GM21526 (cell line): Measurements from ENCODE around the gene LEPR.
A peak's percentile ranks its signal among the peaks of the same experiment; 100 is the strongest.
"Not testable (repeated sequence)": the region's sequence is repeated elsewhere in the genome, so short reads cannot be mapped to it uniquely, and the experiment has no call there.

ENCODE experiments used
- ATAC-seq: cut with Tn5 transposase; IDR thresholded peaks from one replicate; pipeline ENCODE4 v1.9.1; 2021; ENCODE audit warnings: moderate library complexity; ENCODE audit not compliant: unreplicated experiment, low FRiP score

Gene LEPR

GRCh38 chr1:65434255-65434654 is 13.8 kb downstream of the LEPR start:
- no peak for ATAC-seq

DNA sequence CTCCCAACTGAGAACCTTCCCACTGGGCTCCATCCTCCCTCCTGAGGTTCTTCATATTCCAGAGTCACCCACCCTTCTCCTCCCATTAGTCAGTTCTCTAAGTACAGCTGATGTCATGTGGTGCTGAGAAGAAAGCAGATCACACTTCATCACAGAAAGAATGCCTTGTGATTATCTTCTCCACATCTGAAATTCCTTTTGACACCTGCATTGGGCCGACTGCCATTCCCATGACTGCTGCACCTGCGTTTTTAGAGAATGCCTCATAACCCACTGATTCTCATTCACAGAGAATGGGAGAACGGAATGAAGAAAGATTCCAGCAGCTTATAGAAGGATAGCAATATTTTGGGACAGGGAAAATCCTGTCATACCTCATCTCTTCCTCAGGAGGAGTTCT is 14.3 kb downstream of the LEPR start:
- no peak for ATAC-seq

GRCh38 chr1:65435987-65436386 is 15.5 kb downstream of the LEPR start:
- ATAC-seq: no peak

DNA sequence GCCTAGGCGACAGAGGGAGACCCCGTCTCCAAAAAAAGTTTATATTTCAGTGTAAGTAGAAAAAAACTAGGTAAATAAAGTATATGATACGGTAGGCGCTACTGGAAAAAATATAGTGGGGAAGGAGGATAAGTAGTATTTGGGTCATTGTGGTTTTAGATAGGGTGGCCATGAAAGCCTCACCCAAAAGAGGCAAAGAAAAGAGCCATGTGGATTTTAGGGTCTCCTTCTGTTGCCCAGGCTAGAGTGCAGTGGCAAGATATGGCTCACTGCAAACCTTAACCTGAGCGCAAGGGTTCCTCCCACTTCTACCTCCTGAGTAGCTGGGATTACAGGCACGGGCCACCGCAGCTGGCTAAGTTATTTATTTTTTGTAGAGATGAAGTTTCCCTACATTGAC is 17.1 kb downstream of the LEPR start:
- ATAC-seq: no peak

DNA sequence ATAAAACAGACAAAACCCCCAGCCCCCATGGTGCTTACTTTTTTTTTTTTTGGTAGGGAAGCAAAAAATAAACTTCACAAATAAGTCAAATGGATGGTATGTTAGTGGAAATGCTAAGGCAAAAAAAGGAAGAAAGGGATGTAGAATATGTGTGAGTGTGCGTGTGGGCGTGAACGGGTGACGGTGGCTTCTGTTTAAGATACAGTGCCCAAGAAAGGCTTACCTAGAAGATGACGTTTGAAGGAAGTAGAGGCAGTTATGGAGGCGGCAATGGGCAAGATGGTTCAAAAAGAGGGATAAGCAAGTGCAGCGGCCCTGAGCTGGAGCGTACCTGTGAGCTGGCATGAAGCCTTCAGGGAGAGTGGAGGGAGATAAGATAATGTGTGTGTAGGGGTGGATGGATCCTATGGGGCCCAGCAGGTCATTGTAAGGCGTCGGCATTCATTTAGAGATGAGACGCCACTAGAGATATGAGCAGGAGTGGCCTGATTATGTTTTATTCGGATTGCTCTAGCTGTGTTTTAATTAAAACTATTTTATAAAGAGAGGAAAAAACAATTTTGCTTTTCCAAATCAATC is 19.9 kb downstream of the LEPR start:
- no peak for ATAC-seq

DNA sequence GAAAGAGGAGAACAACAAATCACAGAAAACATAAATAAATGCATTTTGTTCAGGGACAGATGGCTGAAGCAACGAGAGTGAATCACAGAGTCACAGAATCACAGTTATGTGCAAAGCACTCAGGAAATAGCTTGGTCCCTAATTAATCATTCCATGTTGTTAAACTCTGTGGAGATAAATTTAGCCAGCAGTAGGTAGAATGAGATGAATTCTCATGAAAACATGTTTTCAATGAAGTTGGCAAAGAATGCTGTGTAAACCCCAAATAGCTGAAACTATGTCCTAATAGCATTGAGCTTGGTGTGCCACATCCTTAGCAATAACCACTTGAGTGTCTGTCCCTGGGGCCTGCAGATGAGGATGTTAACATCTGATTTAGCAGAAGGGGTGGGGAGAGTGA is 20.4 kb downstream of the LEPR start:
- no peak for ATAC-seq

GRCh38 chr1:65441464-65441863 is 21.0 kb downstream of the LEPR start:
- ATAC-seq: no peak

DNA sequence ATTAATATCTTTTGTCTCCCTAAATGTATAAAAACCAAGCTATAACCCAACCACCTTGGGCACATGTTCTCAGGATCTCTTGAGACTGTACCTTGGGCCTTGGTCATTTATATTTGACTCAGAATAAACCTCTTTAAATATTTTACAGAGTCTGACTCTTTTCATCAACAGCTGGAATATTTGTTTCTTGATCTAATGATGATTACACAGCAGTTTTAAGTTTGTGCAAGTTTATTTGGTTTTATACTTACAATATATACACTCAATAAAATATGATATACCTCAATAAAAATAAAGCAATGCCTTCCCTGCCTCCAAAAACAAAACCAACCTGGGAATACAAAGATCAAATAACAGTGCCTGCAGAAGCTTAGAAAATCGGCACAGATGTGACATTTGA is 22.0 kb downstream of the LEPR start:
- ATAC-seq: no peak

DNA sequence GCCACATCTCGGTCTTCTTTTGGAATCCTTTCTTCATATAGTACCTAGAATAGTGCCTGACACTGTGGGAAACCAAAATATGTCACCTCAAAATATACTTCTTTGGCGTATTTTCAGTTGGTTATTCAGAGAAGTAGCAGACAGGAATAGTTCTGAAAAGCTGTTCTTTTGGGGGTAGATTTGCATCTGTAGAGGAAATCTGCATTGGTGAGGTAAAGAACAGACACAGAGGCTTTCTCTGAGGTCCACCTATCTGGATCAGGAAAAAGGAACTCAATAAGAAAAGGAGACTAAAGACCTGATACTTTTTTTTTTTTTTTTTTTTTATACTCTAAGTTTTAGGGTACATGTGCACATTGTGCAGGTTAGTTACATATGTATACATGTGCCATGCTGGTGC is 23.2 kb downstream of the LEPR start:
- no peak for ATAC-seq

DNA sequence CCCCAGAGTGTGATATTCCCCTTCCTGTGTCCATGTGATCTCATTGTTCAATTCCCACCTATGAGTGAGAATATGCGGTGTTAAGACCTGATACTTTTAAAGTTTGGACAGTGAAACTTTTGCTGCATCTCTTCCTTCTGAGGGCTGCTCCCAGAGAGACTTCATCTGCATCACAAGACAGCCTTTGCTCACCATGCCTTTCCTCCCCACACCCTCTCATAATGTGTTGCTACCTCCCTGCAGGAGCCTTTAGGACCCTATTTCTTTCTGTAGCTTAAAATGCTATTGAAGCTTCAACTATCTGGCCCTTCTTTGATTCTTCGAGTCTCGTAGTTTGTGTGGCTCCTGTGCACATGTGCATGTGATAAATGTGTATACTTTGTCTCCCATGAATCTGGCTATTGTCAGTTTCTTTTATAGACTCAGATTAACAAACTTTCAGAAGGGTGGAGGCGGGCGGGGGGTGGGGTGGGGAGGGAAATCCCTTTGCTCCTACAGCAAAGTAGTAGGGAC is 23.7 kb downstream of the LEPR start:
- ATAC-seq: no peak

- ATAC-seq: no peak
Measured at GRCh38 chr1:65445837-65446236, 25.4 kb downstream of the LEPR start.

- no peak for ATAC-seq
Measured at GRCh38 chr1:65449214-65449823, 28.9 kb downstream of the LEPR start.

- ATAC-seq: not testable (repeated sequence)
Measured at GRCh38 chr1:65455678-65456077, 35.2 kb downstream of the LEPR start.

DNA sequence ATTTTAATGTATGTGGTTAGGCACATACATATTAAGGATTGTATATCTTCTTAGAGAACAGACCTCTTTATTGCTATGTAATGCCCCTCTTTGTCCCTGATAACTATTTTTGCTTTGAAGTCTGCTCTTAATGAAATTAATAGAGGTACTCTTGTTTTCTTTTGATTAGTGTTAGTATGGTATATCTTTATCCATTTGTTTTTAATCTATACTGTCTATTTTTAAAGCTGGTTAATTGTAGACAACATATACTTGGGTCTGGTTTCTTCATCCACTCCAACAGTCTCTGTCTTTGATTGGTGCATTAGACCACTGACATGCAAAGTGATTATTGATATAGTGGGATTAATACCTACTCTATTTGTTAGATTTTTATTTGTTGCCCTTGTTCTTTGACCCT is 36.0 kb downstream of the LEPR start:
- no peak for ATAC-seq

DNA sequence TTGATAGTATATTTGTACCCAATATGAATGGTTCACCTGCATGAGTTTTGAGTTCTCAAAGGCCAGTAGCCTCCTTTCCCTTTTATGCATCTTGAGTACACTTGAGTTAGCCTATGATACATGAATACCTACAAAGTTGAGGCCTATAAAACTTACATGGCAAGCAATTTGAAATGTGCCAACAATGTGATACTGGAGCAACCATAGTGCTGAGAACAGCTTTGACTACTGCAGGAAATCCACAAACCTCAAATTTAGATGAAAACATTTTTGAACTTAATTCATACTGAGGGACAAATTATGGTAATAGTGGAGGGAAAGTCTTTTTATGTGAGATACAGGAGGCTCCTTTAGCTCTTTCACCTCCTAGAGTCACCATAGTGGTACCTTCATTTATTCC is 37.4 kb downstream of the LEPR start:
- ATAC-seq: no peak

DNA sequence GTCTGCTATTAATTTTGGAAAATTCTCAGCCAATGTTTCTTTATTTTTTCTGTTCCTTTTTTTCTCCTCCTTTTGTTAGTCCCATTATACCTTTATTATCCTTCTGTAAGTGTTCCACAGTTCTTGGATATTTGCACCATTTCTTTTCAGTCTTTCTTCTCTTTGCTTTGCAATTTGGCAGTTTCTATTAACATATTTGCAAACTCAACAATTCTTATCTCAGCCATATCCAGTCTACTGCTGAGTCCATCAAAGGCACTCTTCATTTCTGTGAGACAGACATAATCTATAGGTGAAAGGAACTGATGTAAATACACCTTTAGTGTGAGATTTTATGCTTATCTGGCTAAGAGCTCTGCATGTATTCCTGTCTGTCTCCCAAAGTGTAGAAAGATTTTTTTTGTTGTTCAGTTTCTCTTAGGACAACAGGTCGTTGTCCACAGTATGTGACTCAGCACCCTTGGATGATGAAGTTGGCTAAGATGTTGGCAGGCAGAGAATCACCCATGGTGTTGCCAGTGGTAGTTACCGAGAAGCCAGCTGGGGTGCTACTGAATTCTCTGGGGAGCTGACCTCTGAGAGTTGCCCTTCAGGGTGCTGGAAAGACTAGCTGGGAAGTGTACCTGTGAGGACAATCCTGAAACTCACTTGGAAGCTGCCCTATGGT is 38.4 kb downstream of the LEPR start:
- peak; percentile 21 for ATAC-seq

DNA sequence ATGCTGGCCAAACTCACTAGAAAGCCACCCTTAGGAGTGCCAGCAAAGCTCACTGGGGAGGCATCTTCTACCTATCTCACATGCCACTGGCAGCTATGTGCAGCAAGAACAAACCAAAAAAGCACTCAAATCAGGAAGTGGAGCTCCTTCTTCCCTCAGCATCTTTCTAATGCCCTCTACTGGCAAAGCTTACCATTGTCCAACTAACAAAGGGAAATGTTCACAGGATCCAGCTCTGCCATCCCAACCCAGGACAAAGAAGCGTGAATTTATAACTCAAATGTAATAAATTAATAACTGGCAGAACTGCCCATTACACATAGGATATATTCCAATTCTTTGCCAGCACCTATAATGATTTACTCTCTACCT is 38.9 kb downstream of the LEPR start:
- peak; percentile 83 for ATAC-seq

DNA sequence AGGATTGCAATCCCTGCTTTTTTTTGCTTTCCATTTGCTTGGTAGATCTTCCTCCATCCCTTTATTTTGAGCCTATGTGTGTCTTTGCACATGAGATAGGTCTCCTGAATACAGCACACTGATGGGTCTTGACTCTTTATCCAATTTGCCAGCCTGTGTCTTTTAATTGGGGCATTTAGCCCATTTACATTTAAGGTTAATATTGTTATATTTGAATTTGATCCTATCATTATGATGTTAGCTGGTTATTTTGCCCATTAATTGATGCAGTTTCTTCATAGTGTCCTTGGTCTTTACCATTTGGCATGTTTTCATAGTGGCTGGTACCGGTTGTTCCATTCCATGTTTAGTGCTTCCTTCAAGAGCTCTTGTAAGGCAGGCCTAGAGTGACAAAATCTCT is 45.4 kb downstream of the LEPR start:
- not testable (repeated sequence) for ATAC-seq

- no peak for ATAC-seq
Measured at GRCh38 chr1:65467536-65467935, 47.1 kb downstream of the LEPR start.

- no peak for ATAC-seq
Measured at GRCh38 chr1:65469126-65469888, 48.8 kb downstream of the LEPR start.

DNA sequence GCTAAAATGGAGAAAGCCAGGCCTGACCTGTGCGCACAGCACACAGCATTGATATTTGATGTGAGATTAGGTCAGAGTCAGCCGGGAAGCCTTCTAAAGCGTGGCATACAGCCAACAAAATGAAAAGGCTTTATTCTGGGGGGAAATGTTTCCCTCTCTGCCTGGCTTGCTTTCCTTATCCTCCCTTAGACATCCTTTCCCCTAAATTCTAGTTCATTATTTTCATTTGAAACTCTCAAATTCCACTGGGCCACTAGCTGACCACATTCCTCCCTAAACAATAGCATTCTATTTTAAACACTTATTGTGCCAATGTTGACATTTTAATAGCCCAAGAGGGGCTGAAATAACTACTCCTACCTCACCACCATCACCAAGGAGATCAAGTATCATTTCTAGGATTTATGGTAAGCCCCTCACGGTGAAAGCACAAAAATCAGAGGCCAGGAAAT is 49.4 kb downstream of the LEPR start:
- no peak for ATAC-seq
